Gastrocnemius medialis (tissue), 4 donors: ENCODE data around the gene POLR3C.

Experiments used
- POLR2A ChIP-seq, 2 donors: fragments of 450-650 bp; IDR thresholded peaks; one replicate each; pipeline ENCODE4 v1.6.1; 2017; ENCODE audit warnings: antibody characterized with exemption in 2 of 2, mild to moderate bottlenecking in 2 of 2, moderate library complexity in 2 of 2
- TF ChIP-seq, protein P1 (sequence below), 5 experiments: fragments of 450-650 bp in 3 of 5; fragments of 200-600 bp in 2 of 5; sonication (generic) in 2 of 5; IDR thresholded peaks in 4 of 5; conservative IDR thresholded peaks in 1 of 5; 1 replicate in 4 of 5; 2 replicates in 1 of 5; pipeline ENCODE4 v1.5.1; 2016 to 2019; ENCODE audit warnings: antibody characterized with exemption in 5 of 5, mild to moderate bottlenecking in 3 of 5, moderate library complexity in 3 of 5

DNA sequence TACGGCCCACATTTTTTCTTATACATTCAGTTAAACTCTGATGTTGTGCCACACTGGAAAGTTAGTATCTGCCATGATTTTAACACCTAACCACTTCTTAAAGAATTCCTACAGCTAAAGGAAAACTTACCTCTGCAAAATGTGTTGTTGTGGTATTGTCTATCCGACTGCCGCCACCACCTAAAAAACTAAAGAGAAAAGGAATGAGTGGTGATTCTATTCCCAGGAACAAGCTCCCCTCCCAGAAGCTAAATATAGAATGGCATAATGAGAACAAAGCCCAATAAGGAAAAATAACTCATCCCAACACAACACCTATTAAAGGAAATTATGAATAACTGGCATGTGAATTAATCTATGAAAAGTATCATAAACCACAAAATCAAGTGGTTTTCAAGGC, 39.6 kb upstream of the POLR3C start:
- TF ChIP-seq, protein P1, sequence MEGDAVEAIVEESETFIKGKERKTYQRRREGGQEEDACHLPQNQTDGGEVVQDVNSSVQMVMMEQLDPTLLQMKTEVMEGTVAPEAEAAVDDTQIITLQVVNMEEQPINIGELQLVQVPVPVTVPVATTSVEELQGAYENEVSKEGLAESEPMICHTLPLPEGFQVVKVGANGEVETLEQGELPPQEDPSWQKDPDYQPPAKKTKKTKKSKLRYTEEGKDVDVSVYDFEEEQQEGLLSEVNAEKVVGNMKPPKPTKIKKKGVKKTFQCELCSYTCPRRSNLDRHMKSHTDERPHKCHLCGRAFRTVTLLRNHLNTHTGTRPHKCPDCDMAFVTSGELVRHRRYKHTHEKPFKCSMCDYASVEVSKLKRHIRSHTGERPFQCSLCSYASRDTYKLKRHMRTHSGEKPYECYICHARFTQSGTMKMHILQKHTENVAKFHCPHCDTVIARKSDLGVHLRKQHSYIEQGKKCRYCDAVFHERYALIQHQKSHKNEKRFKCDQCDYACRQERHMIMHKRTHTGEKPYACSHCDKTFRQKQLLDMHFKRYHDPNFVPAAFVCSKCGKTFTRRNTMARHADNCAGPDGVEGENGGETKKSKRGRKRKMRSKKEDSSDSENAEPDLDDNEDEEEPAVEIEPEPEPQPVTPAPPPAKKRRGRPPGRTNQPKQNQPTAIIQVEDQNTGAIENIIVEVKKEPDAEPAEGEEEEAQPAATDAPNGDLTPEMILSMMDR (IDR thresholded peaks at IDR 0.05 in 4 of 5, conservative IDR thresholded peaks at IDR 0.05 in 1 of 5) = no peak
- peak in 1 of 2 donors; percentile 67 for TF ChIP-seq POLR2A (IDR thresholded peaks at IDR 0.05)
